Left lobe of liver (tissue), 2 donors: ENCODE measurements around the gene PDCD2L. TPM values are rescaled to one million over a fixed set of nuclear protein-coding genes. Genes with fewer than 3 reads are reported as not detected.
"Not testable (repeated sequence)": the region's sequence is repeated elsewhere in the genome, so short reads cannot be mapped to it uniquely, and the experiment has no call there.

Experiments used
- ATAC-seq: fragments of 200-7000 bp; cut with Tn5 transposase; one replicate; pipeline ENCODE4 v1.9.1; 2020; ENCODE audit warnings: mild to moderate bottlenecking, moderate library complexity
- DNase-seq: peaks from one replicate; pipeline ENCODE4 v3.0.0-alpha.2; 2020; ENCODE audit warnings: low spot score
- total RNA-seq: library from RNA; stranded (reverse); gene quantifications from one replicate; pipeline ENCODE4 v1.2.1, GENCODE V29; 2021
- donor health status: DM: no; HTN: no; CAD: no; lungs with moderate emphysema.
- donor health status: DM: no; HTN: yes; CAD: no.

The PDCD2L gene
- total RNA-seq, 1 donor from 2014 or later: 3.3 TPM

GRCh38 chr19:34373601-34374288, 30.5 kb upstream of the PDCD2L start:
- ATAC-seq: no peak

GRCh38 chr19:34375598-34375997, 28.6 kb upstream of the PDCD2L start:
- DNase-seq (no peak), ATAC-seq (peak; percentile 44)

More at GRCh38 chr19:34373601-34374288, 30.5 kb upstream of the PDCD2L start:
- DNase-seq: no peak

- DNase-seq (no peak), ATAC-seq (no peak)
These were observed 23.5 kb upstream of the PDCD2L start for GRCh38 chr19:34380639-34381241.

GRCh38 chr19:34381399-34382251, 22.6 kb upstream of the PDCD2L start:
- ATAC-seq: no peak
- no peak for DNase-seq

- DNase-seq (no peak), ATAC-seq (no peak)
These were observed 21.7 kb upstream of the PDCD2L start for GRCh38 chr19:34382471-34382870.

GRCh38 chr19:34383599-34383998, 20.6 kb upstream of the PDCD2L start:
- ATAC-seq (no peak), DNase-seq (no peak)

- DNase-seq (no peak), ATAC-seq (no peak)
These were observed 17.4 kb upstream of the PDCD2L start for GRCh38 chr19:34386645-34387445.

- no peak for ATAC-seq
- no peak for DNase-seq
These were observed 16.8 kb upstream of the PDCD2L start for GRCh38 chr19:34387446-34387810.

- not testable (repeated sequence) for ATAC-seq, DNase-seq
These were observed 15.5 kb upstream of the PDCD2L start for GRCh38 chr19:34388745-34389144.

- no peak for DNase-seq
- peak; percentile 16 for ATAC-seq
These were observed 12.4 kb upstream of the PDCD2L start for GRCh38 chr19:34391813-34392212.

GRCh38 chr19:34393031-34393430, 11.2 kb upstream of the PDCD2L start:
- DNase-seq (no peak), ATAC-seq (peak; percentile 7)

GRCh38 chr19:34393629-34394028, 10.6 kb upstream of the PDCD2L start:
- DNase-seq (no peak), ATAC-seq (no peak)

- ATAC-seq: no peak
- DNase-seq: no peak
These were observed 6.3 kb upstream of the PDCD2L start for GRCh38 chr19:34397853-34398252.

GRCh38 chr19:34399886-34400285, 4.3 kb upstream of the PDCD2L start:
- DNase-seq: no peak
- ATAC-seq: no peak

GRCh38 chr19:34400844-34401243, 3.4 kb upstream of the PDCD2L start:
- not testable (repeated sequence) for DNase-seq, ATAC-seq

- DNase-seq (no peak), ATAC-seq (no peak)
These were observed 2.1 kb upstream of the PDCD2L start for GRCh38 chr19:34402074-34402600.

GRCh38 chr19:34403784-34404108, 453 bp upstream of the PDCD2L start:
- no peak for DNase-seq
- ATAC-seq: no peak

- DNase-seq (no peak), ATAC-seq (no peak)
These were observed 1.9 kb downstream of the PDCD2L start for GRCh38 chr19:34405892-34406660.

- ATAC-seq (no peak), DNase-seq (no peak)
These were observed 4.2 kb downstream of the PDCD2L start for GRCh38 chr19:34408411-34408810.
